Measurements from ENCODE around the gene PLD1. TPM values are rescaled to one million over a fixed set of nuclear protein-coding genes. Genes with fewer than 3 reads are reported as not detected.

Gene PLD1
- total RNA-seq, 4 donors from 2014 or later = 52.1 to 88.3 (median 77.4) TPM

- peak overlapping the region in 1 of 4 donors; percentile 28 for H3K27ac ChIP-seq
- in situ Hi-C loops (cut with MboI; ENCODE audit: low pct_ligation_motif_present in 1 of 4, low pct_unique_long_range_greater_than_20kb in 1 of 4, low sequenced_read_pairs in 3 of 4) = no loop called here
- H3K27me3 ChIP-seq = no peaks in the 10 kb centered on the region
- H3K4me1 ChIP-seq = peaks cover 4 to 39% (median 18%) of the 10 kb centered on the region in 4 donors
- H3K9me3 ChIP-seq = no peaks in the 10 kb centered on the region
- no peak overlapping the region for H3K4me3 ChIP-seq
- intact Hi-C loops (cut with DNase I; ENCODE audit: low total_unique reads) = no loop called here
- TF ChIP-seq POLR2AphosphoS5 (IDR thresholded peaks at IDR 0.05) (peak in 2 of 3 donors; percentile 9 to 47), EP300 (IDR thresholded peaks at IDR 0.05; ENCODE audit: low read depth) (no peak), CTCF (IDR thresholded peaks at IDR 0.05) (no peak), POLR2A (IDR thresholded peaks at IDR 0.05) (no peak)
- no peak for DNase-seq
- 35 to 36% methylated on average over 5 to 6 of the region's 6 CpGs for WGBS, 2 donors (ENCODE audit: low coverage in 1 of 2)
- H3K36me3 ChIP-seq = no peaks in the 10 kb centered on the region
These were observed 21.5 kb downstream of the PLD1 start for GRCh38 chr3:171788546-171789351.

GRCh38 chr3:171786997-171787396 lies 23.3 kb downstream of the PLD1 start:
- WGBS, 2 donors (ENCODE audit: low coverage in 1 of 2) = 100% methylated on average over 1 of the region's 1 CpG
- in situ Hi-C loops (cut with MboI; ENCODE audit: low pct_ligation_motif_present in 1 of 4, low pct_unique_long_range_greater_than_20kb in 1 of 4, low sequenced_read_pairs in 3 of 4) = no loop called here
- intact Hi-C loops (cut with DNase I; ENCODE audit: low total_unique reads) = no loop called here
- no peaks in the 10 kb centered on the region for H3K27me3 ChIP-seq
- H3K36me3 ChIP-seq = no peaks in the 10 kb centered on the region
- H3K4me3 ChIP-seq = no peak overlapping the region
- TF ChIP-seq EP300 (IDR thresholded peaks at IDR 0.05; ENCODE audit: low read depth) (no peak), POLR2AphosphoS5 (IDR thresholded peaks at IDR 0.05) (no peak)
- H3K9me3 ChIP-seq = no peaks in the 10 kb centered on the region
- DNase-seq = no peak
- H3K4me1 ChIP-seq = peaks cover 3 to 34% (median 14%) of the 10 kb centered on the region in 4 donors
- no peak overlapping the region for H3K27ac ChIP-seq

- TF ChIP-seq POLR2A (IDR thresholded peaks at IDR 0.05) = no peak
- TF ChIP-seq POLR2AphosphoS5 (IDR thresholded peaks at IDR 0.05) = peak in 1 of 3 donors; percentile 37
- no peak for TF ChIP-seq EP300 (IDR thresholded peaks at IDR 0.05; ENCODE audit: low read depth)
- H3K4me1 ChIP-seq = peaks cover 0 to 31% (median 8%) of the 10 kb centered on the region in 4 donors
- WGBS, 2 donors (ENCODE audit: low coverage in 1 of 2) = 24 to 41% methylated on average over 5 of the region's 5 CpGs
- no peak overlapping the region for H3K4me3 ChIP-seq
- no peak overlapping the region for H3K27ac ChIP-seq
- H3K36me3 ChIP-seq = no peaks in the 10 kb centered on the region
- intact Hi-C loops (cut with DNase I; ENCODE audit: low total_unique reads) = no loop called here
- in situ Hi-C loops (cut with MboI; ENCODE audit: low pct_ligation_motif_present in 1 of 4, low pct_unique_long_range_greater_than_20kb in 1 of 4, low sequenced_read_pairs in 3 of 4) = no loop called here
- no peaks in the 10 kb centered on the region for H3K9me3 ChIP-seq
- no peak for DNase-seq
- H3K27me3 ChIP-seq = no peaks in the 10 kb centered on the region
These were observed 25.3 kb downstream of the PLD1 start for GRCh38 chr3:171784937-171785336.

GRCh38 chr3:171784387-171784786 lies 25.9 kb downstream of the PLD1 start:
- no peak for DNase-seq

More at GRCh38 chr3:171784387-171784786, 25.9 kb downstream of the PLD1 start:
- H3K36me3 ChIP-seq = no peaks in the 10 kb centered on the region
- 76 to 82% methylated on average over 2 of the region's 2 CpGs for WGBS, 2 donors (ENCODE audit: low coverage in 1 of 2)
- H3K27me3 ChIP-seq = no peaks in the 10 kb centered on the region
- H3K27ac ChIP-seq = no peak overlapping the region
- in situ Hi-C loops (cut with MboI; ENCODE audit: low pct_ligation_motif_present in 1 of 4, low pct_unique_long_range_greater_than_20kb in 1 of 4, low sequenced_read_pairs in 3 of 4) (no loop called here), intact Hi-C loops (cut with DNase I; ENCODE audit: low total_unique reads) (no loop called here)
- H3K4me1 ChIP-seq = peaks cover 0 to 27% (median 8%) of the 10 kb centered on the region in 4 donors
- H3K4me3 ChIP-seq = no peak overlapping the region
- H3K9me3 ChIP-seq = no peaks in the 10 kb centered on the region
- no peak for TF ChIP-seq CTCF (IDR thresholded peaks at IDR 0.05)
- TF ChIP-seq POLR2A (IDR thresholded peaks at IDR 0.05) = no peak
- no peak for TF ChIP-seq EP300 (IDR thresholded peaks at IDR 0.05; ENCODE audit: low read depth)
- TF ChIP-seq POLR2AphosphoS5 (IDR thresholded peaks at IDR 0.05) = no peak

Measured in transverse colon (tissue), 4 donors.